Measurements from ENCODE around the gene ZFPM1. TPM values are rescaled to one million over a fixed set of nuclear protein-coding genes. Genes with fewer than 3 reads are reported as not detected.

ZFPM1 gene
- polyA plus RNA-seq, 1 experiment: 0.22 TPM

GRCh38 chr16:88558457-88559442 lies 105.7 kb downstream of the ZFPM1 start:
- ChIA-PET POLR2A (no interaction called here), CTCF (interaction anchor here (0.7 to 1.0 kb wide), 2 partner anchors 13 to 134 kb away, joined by 4 read pairs; no protein-coding TSS in a partner anchor)
- no peak for DNase-seq (ENCODE audit: low read depth)
- no peaks in the 10 kb centered on the region for H3K36me3 ChIP-seq (ENCODE audit: control insufficient read depth, insufficient read depth, low read length)
- no peak overlapping the region for H3K4me3 ChIP-seq (ENCODE audit: low read depth, low read length)
- H3K27me3 ChIP-seq (ENCODE audit: control insufficient read depth, insufficient read depth, low read length): peaks cover 15% of the 10 kb centered on the region
- peak; percentile 52 for TF ChIP-seq CTCF (IDR thresholded peaks at IDR 0.05; ENCODE audit: insufficient read depth, low read depth, low read length)

- CTCF ChIA-PET: interaction anchor here (0.6 to 1.8 kb wide), 8 partner anchors 11 to 782 kb away, joined by 3 to 5 read pairs (median 4); no protein-coding TSS in a partner anchor
- DNase-seq (ENCODE audit: low read depth): no peak
- no peak for TF ChIP-seq CTCF (IDR thresholded peaks at IDR 0.05; ENCODE audit: insufficient read depth, low read depth, low read length)
Measured at GRCh38 chr16:88560714-88561484, 107.8 kb downstream of the ZFPM1 start.

GRCh38 chr16:88561485-88562359 lies 108.6 kb downstream of the ZFPM1 start:
- CTCF ChIA-PET: interaction anchor here (0.7 to 1.8 kb wide), 18 partner anchors 8 to 783 kb away, joined by 3 to 5 read pairs (median 3); no protein-coding TSS in a partner anchor

More at GRCh38 chr16:88560714-88561484, 107.8 kb downstream of the ZFPM1 start:
- H3K27me3 ChIP-seq (ENCODE audit: control insufficient read depth, insufficient read depth, low read length): peaks cover 8% of the 10 kb centered on the region
- H3K36me3 ChIP-seq (ENCODE audit: control insufficient read depth, insufficient read depth, low read length): no peaks in the 10 kb centered on the region
- no peak overlapping the region for H3K4me3 ChIP-seq (ENCODE audit: low read depth, low read length)
- POLR2A ChIA-PET: interaction anchor here (0.6 kb wide), 1 partner anchor 124 kb away, joined by 4 read pairs; no protein-coding TSS in a partner anchor

GRCh38 chr16:88566158-88566557 lies 113.1 kb downstream of the ZFPM1 start:
- ChIA-PET CTCF (interaction anchor here (1.9 kb wide), 1 partner anchor 11 kb away, joined by 5 read pairs; no protein-coding TSS in a partner anchor), POLR2A (no interaction called here)
- no peak for TF ChIP-seq CTCF (IDR thresholded peaks at IDR 0.05; ENCODE audit: insufficient read depth, low read depth, low read length)
- no peak overlapping the region for H3K4me3 ChIP-seq (ENCODE audit: low read depth, low read length)
- H3K27me3 ChIP-seq (ENCODE audit: control insufficient read depth, insufficient read depth, low read length): no peaks in the 10 kb centered on the region
- H3K36me3 ChIP-seq (ENCODE audit: control insufficient read depth, insufficient read depth, low read length): no peaks in the 10 kb centered on the region
- peak; percentile 16 for DNase-seq (ENCODE audit: low read depth)

More at GRCh38 chr16:88561485-88562359, 108.6 kb downstream of the ZFPM1 start:
- POLR2A ChIA-PET: interaction anchor here (0.6 kb wide), 1 partner anchor 124 kb away, joined by 4 read pairs; no protein-coding TSS in a partner anchor
- Histone ChIP-seq H3K36me3 (ENCODE audit: control insufficient read depth, insufficient read depth, low read length) (no peaks in the 10 kb centered on the region), H3K27me3 (ENCODE audit: control insufficient read depth, insufficient read depth, low read length) (peaks cover 5% of the 10 kb centered on the region; the same call in 1 of the 2 replicates), H3K4me3 (ENCODE audit: low read depth, low read length) (peak overlapping the region; percentile 29)
- DNase-seq (ENCODE audit: low read depth): no peak
- TF ChIP-seq CTCF (IDR thresholded peaks at IDR 0.05; ENCODE audit: insufficient read depth, low read depth, low read length): peak; percentile 81
